ENCODE results near the gene IL1A.

DNA sequence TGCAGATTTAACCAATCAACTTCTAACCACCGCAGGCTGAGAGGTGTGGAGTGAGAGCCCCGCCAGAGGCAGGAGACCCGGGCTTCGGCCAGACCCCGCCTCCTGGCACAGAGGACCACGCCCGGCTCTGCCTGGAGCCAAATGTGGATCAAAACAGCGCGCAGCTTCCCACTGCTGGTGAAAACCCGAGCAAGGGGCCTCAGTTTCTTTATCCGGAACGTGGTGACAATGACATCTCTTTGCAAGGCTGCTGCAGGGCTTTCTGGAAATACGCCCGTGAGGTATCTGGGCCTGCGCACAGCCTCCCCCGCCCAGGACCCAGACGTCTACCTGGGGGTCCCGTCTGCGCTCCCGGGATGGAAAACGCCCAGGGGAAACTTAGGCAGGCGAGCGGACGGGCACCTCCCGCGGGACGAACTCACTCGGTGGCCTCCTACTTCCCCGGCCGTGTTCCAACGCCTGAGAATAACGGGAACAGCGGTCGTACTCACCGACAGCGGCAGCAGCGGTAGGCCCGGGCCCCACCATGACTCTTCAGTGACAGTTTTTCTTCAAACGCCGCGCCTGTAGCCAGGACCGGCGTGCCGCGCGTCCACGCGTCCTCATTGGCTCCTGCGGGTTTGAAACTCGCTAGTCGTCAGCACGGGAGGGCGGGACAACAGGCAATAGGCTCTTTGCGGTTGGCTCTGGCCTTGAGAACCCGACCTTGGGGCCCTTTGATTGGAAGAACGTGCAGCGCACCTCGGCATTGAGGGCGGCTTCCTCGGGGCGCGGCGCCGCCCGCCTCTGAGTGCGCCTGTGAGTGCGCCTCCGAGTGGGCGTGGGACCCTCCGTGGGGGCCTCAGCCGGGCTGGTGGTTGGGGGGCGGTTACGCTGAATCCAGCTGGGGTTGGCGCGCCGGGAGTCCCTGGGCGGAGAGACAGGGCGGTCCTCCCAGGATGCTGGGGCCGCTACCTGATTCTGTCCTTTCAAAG is 19.9 kb downstream of the IL1A start, which contains the start of gene CKAP2L:
- TF ChIP-seq, protein P1, sequence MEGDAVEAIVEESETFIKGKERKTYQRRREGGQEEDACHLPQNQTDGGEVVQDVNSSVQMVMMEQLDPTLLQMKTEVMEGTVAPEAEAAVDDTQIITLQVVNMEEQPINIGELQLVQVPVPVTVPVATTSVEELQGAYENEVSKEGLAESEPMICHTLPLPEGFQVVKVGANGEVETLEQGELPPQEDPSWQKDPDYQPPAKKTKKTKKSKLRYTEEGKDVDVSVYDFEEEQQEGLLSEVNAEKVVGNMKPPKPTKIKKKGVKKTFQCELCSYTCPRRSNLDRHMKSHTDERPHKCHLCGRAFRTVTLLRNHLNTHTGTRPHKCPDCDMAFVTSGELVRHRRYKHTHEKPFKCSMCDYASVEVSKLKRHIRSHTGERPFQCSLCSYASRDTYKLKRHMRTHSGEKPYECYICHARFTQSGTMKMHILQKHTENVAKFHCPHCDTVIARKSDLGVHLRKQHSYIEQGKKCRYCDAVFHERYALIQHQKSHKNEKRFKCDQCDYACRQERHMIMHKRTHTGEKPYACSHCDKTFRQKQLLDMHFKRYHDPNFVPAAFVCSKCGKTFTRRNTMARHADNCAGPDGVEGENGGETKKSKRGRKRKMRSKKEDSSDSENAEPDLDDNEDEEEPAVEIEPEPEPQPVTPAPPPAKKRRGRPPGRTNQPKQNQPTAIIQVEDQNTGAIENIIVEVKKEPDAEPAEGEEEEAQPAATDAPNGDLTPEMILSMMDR (IDR thresholded peaks at IDR 0.05 in 8 of 11, conservative IDR thresholded peaks at IDR 0.05 in 3 of 11), result no peak
- no peak for TF ChIP-seq POLR2A (IDR thresholded peaks at IDR 0.05)
